Transverse colon (tissue), 3 donors: ENCODE data around the gene PCNX2.

Experiments
- POLR2A ChIP-seq: fragments of 450-650 bp; IDR thresholded peaks from one replicate; pipeline ENCODE4 v1.6.1; 2016; ENCODE audit warnings: antibody characterized with exemption, mild to moderate bottlenecking, moderate library complexity
- POLR2AphosphoS5 ChIP-seq, 3 donors: sonication (generic); formaldehyde crosslinking; IDR thresholded peaks; one replicate each; pipeline ENCODE4 v1.6.1; 2016; ENCODE audit warnings: antibody characterized with exemption in 3 of 3

DNA sequence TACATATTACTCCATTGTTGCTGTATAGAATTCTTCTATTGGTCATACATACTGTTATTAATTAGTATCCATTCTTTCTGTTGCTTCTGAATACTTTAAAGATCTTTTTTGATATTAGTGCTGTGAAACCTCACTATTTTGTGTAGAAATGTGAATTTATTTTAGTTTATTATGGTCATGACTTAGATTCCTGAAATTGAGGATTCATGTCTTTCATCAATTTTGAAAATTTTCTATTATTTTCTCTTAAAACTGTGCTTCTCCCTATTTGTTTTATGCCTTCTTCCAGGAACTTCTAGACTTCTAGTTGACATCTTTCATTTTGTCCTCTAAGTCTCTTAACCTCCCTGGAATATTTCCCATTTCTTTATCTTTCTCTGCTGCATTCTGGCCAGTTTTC is 232.1 kb downstream of the PCNX2 start:
- TF ChIP-seq POLR2AphosphoS5 (IDR thresholded peaks at IDR 0.05) (no peak), POLR2A (no peak)
